Keratinocyte (primary cell): ENCODE measurements around the gene CLDN18.

Experiments
- EZH2 ChIP-seq: IDR thresholded peaks from one replicate; pipeline ENCODE4 v1.6.1; 2012; ENCODE audit warnings: inconsistent platforms, mild to moderate bottlenecking, low read length, moderate library complexity
- TF ChIP-seq, protein P1 (sequence below), 3 experiments: IDR thresholded peaks in 1 of 3; conservative IDR thresholded peaks in 1 of 3; optimal IDR thresholded peaks in 1 of 3; 2 replicates in 2 of 3; 3 replicates in 1 of 3; pipeline versions ENCODE3 to v1.5.1; 2011; ENCODE audit warnings: low read length in 3 of 3, mild to moderate bottlenecking in 3 of 3, moderate library complexity in 2 of 3, control low read depth in 1 of 3, inconsistent platforms in 1 of 3; ENCODE audit not compliant: insufficient read depth in 2 of 3; ENCODE audit errors: extremely low read depth in 1 of 3

- TF ChIP-seq, protein P1, sequence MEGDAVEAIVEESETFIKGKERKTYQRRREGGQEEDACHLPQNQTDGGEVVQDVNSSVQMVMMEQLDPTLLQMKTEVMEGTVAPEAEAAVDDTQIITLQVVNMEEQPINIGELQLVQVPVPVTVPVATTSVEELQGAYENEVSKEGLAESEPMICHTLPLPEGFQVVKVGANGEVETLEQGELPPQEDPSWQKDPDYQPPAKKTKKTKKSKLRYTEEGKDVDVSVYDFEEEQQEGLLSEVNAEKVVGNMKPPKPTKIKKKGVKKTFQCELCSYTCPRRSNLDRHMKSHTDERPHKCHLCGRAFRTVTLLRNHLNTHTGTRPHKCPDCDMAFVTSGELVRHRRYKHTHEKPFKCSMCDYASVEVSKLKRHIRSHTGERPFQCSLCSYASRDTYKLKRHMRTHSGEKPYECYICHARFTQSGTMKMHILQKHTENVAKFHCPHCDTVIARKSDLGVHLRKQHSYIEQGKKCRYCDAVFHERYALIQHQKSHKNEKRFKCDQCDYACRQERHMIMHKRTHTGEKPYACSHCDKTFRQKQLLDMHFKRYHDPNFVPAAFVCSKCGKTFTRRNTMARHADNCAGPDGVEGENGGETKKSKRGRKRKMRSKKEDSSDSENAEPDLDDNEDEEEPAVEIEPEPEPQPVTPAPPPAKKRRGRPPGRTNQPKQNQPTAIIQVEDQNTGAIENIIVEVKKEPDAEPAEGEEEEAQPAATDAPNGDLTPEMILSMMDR (optimal IDR thresholded peaks at IDR 0.05 in 1 of 3, IDR thresholded peaks at IDR 0.05 in 1 of 3, conservative IDR thresholded peaks at IDR 0.05 in 1 of 3; ENCODE audit: extremely low read depth in 1 of 3, insufficient read depth in 2 of 3, low read length in 3 of 3), result no peak
- TF ChIP-seq EZH2, result no peak
These were observed 68.1 kb downstream of the CLDN18 start for GRCh38 chr3:138078096-138078495.
